Stimulated activated CD4-positive, alpha-beta T cell treated with anti-CD3 and anti-CD28 coated beads, TNF-alpha, amount 100 ng/mL, for 1 hour (primary cell): ENCODE data around the gene MTERF1.
"Not testable (repeated sequence)": the region's sequence is repeated elsewhere in the genome, so short reads cannot be mapped to it uniquely, and the experiment has no call there.

Experiments
- DNase-seq, 3 donors: peaks; one replicate each; pipeline ENCODE4 v3.0.0-alpha.2; 2020; ENCODE audit warnings: low read depth in 3 of 3, low spot score in 1 of 3

Gene MTERF1

GRCh38 chr7:91880413-91881241 is at the start of gene MTERF1:
Gene MTERF1 (minus strand): TSS chr7:91880702. CDS start chr7:91880083, 619 bp downstream.
- DNase-seq, result peak; percentile 77 to 94 (median 85)

- DNase-seq, result no peak
These were observed 49.0 kb upstream of the MTERF1 start for GRCh38 chr7:91929463-91929862.

- DNase-seq, result no peak
These were observed 47.4 kb upstream of the MTERF1 start for GRCh38 chr7:91927912-91928311.

GRCh38 chr7:91922857-91923256 is 42.4 kb upstream of the MTERF1 start:
- no peak for DNase-seq

GRCh38 chr7:91918356-91918755 is 37.9 kb upstream of the MTERF1 start:
- no peak for DNase-seq

GRCh38 chr7:91916051-91916440 is 35.5 kb upstream of the MTERF1 start:
- no peak for DNase-seq

- no peak for DNase-seq
These were observed 35.0 kb upstream of the MTERF1 start for GRCh38 chr7:91915401-91916050.

- no peak for DNase-seq
These were observed 33.1 kb upstream of the MTERF1 start for GRCh38 chr7:91913612-91914011.

- DNase-seq, result no peak
These were observed 32.0 kb upstream of the MTERF1 start for GRCh38 chr7:91912494-91912893.

GRCh38 chr7:91911121-91911520 is 30.6 kb upstream of the MTERF1 start:
- no peak for DNase-seq

GRCh38 chr7:91910171-91910570 is 29.7 kb upstream of the MTERF1 start:
- DNase-seq, result no peak

GRCh38 chr7:91899563-91899962 is 19.1 kb upstream of the MTERF1 start:
- no peak for DNase-seq

GRCh38 chr7:91898240-91898992 is 17.9 kb upstream of the MTERF1 start:
- DNase-seq, result no peak

- no peak for DNase-seq
These were observed 14.4 kb upstream of the MTERF1 start for GRCh38 chr7:91894781-91895480.

- not testable (repeated sequence) for DNase-seq
These were observed 13.2 kb upstream of the MTERF1 start for GRCh38 chr7:91893699-91894098.

- no peak for DNase-seq
These were observed 12.4 kb upstream of the MTERF1 start for GRCh38 chr7:91892821-91893340.

- DNase-seq, result no peak
These were observed 11.7 kb upstream of the MTERF1 start for GRCh38 chr7:91892099-91892705.

- not testable (repeated sequence) for DNase-seq
These were observed 8.0 kb upstream of the MTERF1 start for GRCh38 chr7:91888271-91889175.
